HCT116 (cell line): ENCODE results near the gene KIRREL3. TPM values are rescaled to one million over a fixed set of nuclear protein-coding genes. Genes with fewer than 3 reads are reported as not detected.

Source experiments
- ATAC-seq: fragments of 200-7000 bp; cut with Tn5 transposase; 2 replicates; pipeline ENCODE4 v1.9.1; 2020; ENCODE audit warnings: mild to moderate bottlenecking, moderate library complexity
- BruUV-seq: library from RNA; stranded (reverse); fragments of 400-500 nt; replicated peaks from 2 replicates; lab custom pipeline; 2021; lab: Mats Ljungman, UMichigan
- CTCF ChIA-PET: fragments of 300-600 bp; sonication (Branson Sonifier 250); formaldehyde crosslinking; loops from one replicate; lab custom pipeline; 2021; ENCODE audit warnings: antibody characterized with exemption; lab: Charles Lee
- POLR2A ChIA-PET: fragments of 300-600, 350-600 bp; sonication (Branson Sonifier 250); formaldehyde crosslinking; loops from one replicate; lab custom pipeline; 2021; ENCODE audit warnings: antibody characterized with exemption; lab: Charles Lee
- RAD21 ChIA-PET, 2 experiments: fragments of 300-600 bp; sonication (Branson Sonifier 250); formaldehyde crosslinking; loops; one replicate each; lab custom pipeline; 2023; ENCODE audit warnings: low total read pairs in 2 of 2; ENCODE audit not compliant: uncharacterized antibody in 2 of 2, unreplicated experiment in 2 of 2, low non-redundant PET in 1 of 2; lab: Charles Lee
- DNase-seq: peaks from one replicate; pipeline ENCODE4 v3.0.0-alpha.2; 2010; ENCODE audit warnings: low read depth, low spot score
- H2AFZ ChIP-seq: fragments of 200-600 bp; shearing (Covaris generic), sonication (generic); 2 replicates; pipeline ENCODE4 v1.6.1; 2017; ENCODE audit warnings: low read depth, mixed run types, mixed read lengths, antibody characterized with exemption, low read length; ENCODE audit not compliant: poor library complexity, severe bottlenecking
- H3K27ac ChIP-seq: 2 replicates; pipeline ENCODE4 v1.5.1; 2012; ENCODE audit warnings: low read depth, low read length
- H3K27me3 ChIP-seq: fragments of 200-600 bp; sonication (generic); 2 replicates; pipeline ENCODE4 v1.6.1; 2016; ENCODE audit warnings: mixed run types, low read length, mixed read lengths; ENCODE audit not compliant: insufficient read depth
- H3K36me3 ChIP-seq, 2 experiments: fragments of 200-500 bp in 1 of 2; fragments of 200-600 bp in 1 of 2; sonication (Bioruptor generic) in 1 of 2; sonication (generic) in 1 of 2; 2 replicates each; pipeline versions ENCODE4 v1.5.1 to v1.6.1; 2014 to 2016; ENCODE audit warnings: low read length in 2 of 2, inconsistent platforms in 1 of 2, mixed read lengths in 1 of 2, mixed run types in 1 of 2; ENCODE audit not compliant: insufficient read depth in 2 of 2, control insufficient read depth in 1 of 2
- H3K4me1 ChIP-seq, 2 experiments: fragments of 200-600 bp in 1 of 2; sonication (generic) in 1 of 2; 2 replicates each; pipeline versions ENCODE4 v1.5.1 to v1.6.1; 2012 to 2017; ENCODE audit warnings: low read length in 2 of 2, inconsistent platforms in 1 of 2, mild to moderate bottlenecking in 1 of 2, mixed read lengths in 1 of 2, mixed run types in 1 of 2, moderate library complexity in 1 of 2; ENCODE audit not compliant: insufficient read depth in 2 of 2, control insufficient read depth in 1 of 2
- H3K4me2 ChIP-seq: fragments of 200-600 bp; sonication (generic); 2 replicates; pipeline ENCODE4 v1.6.1; 2017; ENCODE audit warnings: mixed run types, low read length, mixed read lengths
- H3K4me3 ChIP-seq, 2 experiments: fragments of 200-600 bp in 1 of 2; sonication (generic) in 1 of 2; replicated peaks in 1 of 2; 2 replicates each; pipeline ENCODE4 v1.5.1; 2011 to 2016; ENCODE audit warnings: low read length in 2 of 2, control low read depth in 1 of 2, low read depth in 1 of 2, mild to moderate bottlenecking in 1 of 2, mixed read lengths in 1 of 2, mixed run types in 1 of 2
- H3K79me2 ChIP-seq: fragments of 200-600 bp; sonication (generic); 2 replicates; pipeline ENCODE4 v1.6.1; 2017; ENCODE audit warnings: mild to moderate bottlenecking, mixed run types, low read length, moderate library complexity, mixed read lengths; ENCODE audit not compliant: insufficient read depth
- H3K9ac ChIP-seq: fragments of 200-600 bp; sonication (generic); 2 replicates; pipeline ENCODE4 v1.6.1; 2016; ENCODE audit warnings: low read length, mixed read lengths
- H3K9me2 ChIP-seq: fragments of 200-600 bp; sonication (generic), shearing (Covaris generic); 2 replicates; pipeline ENCODE4 v1.6.1; 2017; ENCODE audit warnings: mixed run types, mild to moderate bottlenecking, moderate library complexity; ENCODE audit not compliant: insufficient read depth
- H3K9me3 ChIP-seq, 2 experiments: fragments of 200-500 bp in 1 of 2; fragments of 200-600 bp in 1 of 2; sonication (Bioruptor generic) in 1 of 2; sonication (generic) in 1 of 2; 2 replicates each; pipeline ENCODE4 v1.6.1; 2014 to 2017; ENCODE audit warnings: low read length in 2 of 2, mixed read lengths in 2 of 2, inconsistent platforms in 1 of 2, low read depth in 1 of 2, mild to moderate bottlenecking in 1 of 2, mixed run types in 1 of 2, moderate library complexity in 1 of 2; ENCODE audit not compliant: control insufficient read depth in 1 of 2, insufficient read depth in 1 of 2
- H4K20me1 ChIP-seq: fragments of 200-600 bp; sonication (generic), shearing (Covaris generic); 2 replicates; pipeline ENCODE4 v1.6.1; 2017; ENCODE audit warnings: mixed run types, mild to moderate bottlenecking, moderate library complexity; ENCODE audit not compliant: insufficient read depth
- EZH2 ChIP-seq: fragments of 200-600 bp; sonication (generic); IDR thresholded peaks from 2 replicates; pipeline ENCODE4 v1.6.1; 2017; ENCODE audit warnings: antibody characterized with exemption, mixed run types
- FOSL1 ChIP-seq: IDR thresholded peaks from 2 replicates; pipeline ENCODE4 v1.6.1; 2012; ENCODE audit warnings: low read depth
- RAD21 ChIP-seq: IDR thresholded peaks from 2 replicates; pipeline ENCODE4 v1.6.1; 2012; ENCODE audit warnings: low read depth, mild to moderate bottlenecking
- SRF ChIP-seq: IDR thresholded peaks from 2 replicates; pipeline ENCODE4 v1.6.1; 2012; ENCODE audit warnings: low read depth
- intact Hi-C: fragments of 100-400 bp; cut with micrococcal nuclease; formaldehyde crosslinking; loops from 2 replicates; pipeline ENCODE4 v1.10.0; 2022
- total RNA-seq: library from RNA; stranded (reverse); gene quantifications from one replicate; pipeline ENCODE4 v1.2.1, GENCODE V29; 2021; ENCODE audit not compliant: unreplicated experiment
- TF ChIP-seq, protein P1 (sequence below): IDR thresholded peaks from 2 replicates; pipeline ENCODE4 v1.6.1; 2011; ENCODE audit warnings: mild to moderate bottlenecking, low read length, moderate library complexity; ENCODE audit not compliant: insufficient replicate concordance; ENCODE audit errors: extremely low read depth

The KIRREL3 gene
- total RNA-seq, 1 experiment from 2014 or later, result not detected

DNA sequence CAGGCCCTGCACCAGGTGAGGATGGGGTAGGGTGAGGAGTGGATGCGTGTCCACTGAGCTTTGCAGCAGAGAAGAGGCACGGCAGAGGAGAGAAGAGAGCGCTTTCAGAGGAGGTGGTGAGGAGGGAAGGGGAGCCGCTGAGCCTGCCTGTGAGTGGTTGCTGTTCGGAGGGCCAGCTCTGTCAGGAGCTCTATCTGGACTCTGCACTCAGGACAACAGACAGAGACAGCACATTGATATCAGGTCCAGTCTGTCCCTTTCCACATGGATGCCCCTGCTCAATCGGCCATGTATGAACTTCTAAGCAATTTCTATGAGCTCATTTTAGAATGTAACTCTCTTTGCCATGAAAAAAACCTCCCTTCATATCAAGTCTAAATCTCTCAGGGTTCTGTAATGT lies 158.6 kb downstream of the KIRREL3 start:
- Histone ChIP-seq H3K79me2 (no peaks in the 10 kb centered on the region), H3K4me3 (no peak overlapping the region), H3K4me1 (no peaks in the 10 kb centered on the region), H4K20me1 (no peaks in the 10 kb centered on the region), H3K27me3 (peaks cover 5% of the 10 kb centered on the region; the same call in 1 of the 2 replicates), H3K9me2 (no peaks in the 10 kb centered on the region), H3K9ac (no peak overlapping the region), H2AFZ (no peak overlapping the region), H3K27ac (no peak overlapping the region), H3K4me2 (no peak overlapping the region), H3K9me3 (no peaks in the 10 kb centered on the region), H3K36me3 (no peaks in the 10 kb centered on the region)
- ChIA-PET CTCF (no interaction called here), RAD21 (no interaction called here), POLR2A (no interaction called here)
- DNase-seq (no peak), ATAC-seq (no peak)
- TF ChIP-seq RAD21 (no peak), EZH2 (no peak), SRF (no peak)
- TF ChIP-seq, protein P1, sequence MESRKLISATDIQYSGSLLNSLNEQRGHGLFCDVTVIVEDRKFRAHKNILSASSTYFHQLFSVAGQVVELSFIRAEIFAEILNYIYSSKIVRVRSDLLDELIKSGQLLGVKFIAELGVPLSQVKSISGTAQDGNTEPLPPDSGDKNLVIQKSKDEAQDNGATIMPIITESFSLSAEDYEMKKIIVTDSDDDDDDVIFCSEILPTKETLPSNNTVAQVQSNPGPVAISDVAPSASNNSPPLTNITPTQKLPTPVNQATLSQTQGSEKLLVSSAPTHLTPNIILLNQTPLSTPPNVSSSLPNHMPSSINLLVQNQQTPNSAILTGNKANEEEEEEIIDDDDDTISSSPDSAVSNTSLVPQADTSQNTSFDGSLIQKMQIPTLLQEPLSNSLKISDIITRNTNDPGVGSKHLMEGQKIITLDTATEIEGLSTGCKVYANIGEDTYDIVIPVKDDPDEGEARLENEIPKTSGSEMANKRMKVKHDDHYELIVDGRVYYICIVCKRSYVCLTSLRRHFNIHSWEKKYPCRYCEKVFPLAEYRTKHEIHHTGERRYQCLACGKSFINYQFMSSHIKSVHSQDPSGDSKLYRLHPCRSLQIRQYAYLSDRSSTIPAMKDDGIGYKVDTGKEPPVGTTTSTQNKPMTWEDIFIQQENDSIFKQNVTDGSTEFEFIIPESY, result no peak
- intact Hi-C loops, result no loop called here
- no TSS peak for BruUV-seq

DNA sequence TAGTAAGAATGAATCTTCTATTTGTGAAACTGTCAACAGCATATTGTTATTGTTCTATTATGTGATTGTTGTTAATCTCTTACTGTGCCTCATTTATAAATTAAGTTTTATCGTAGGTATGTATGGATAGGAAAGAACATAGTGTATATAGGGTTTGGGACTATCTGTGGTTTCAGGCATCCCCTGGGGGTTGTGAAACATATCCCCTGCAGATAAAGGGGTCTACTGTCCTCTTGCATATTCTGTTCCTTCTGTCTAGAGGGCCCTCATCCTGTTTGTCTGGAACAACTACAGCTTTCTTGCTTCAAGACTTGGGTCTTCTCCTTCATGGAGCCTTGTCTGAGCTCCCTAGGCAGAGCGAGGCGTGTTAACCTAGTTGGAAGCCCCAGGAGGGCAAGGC lies 159.6 kb downstream of the KIRREL3 start:
- BruUV-seq, result no TSS peak
- intact Hi-C loops, result no loop called here
- Histone ChIP-seq H4K20me1 (no peaks in the 10 kb centered on the region), H2AFZ (no peak overlapping the region), H3K4me2 (no peak overlapping the region), H3K9ac (no peak overlapping the region), H3K36me3 (no peaks in the 10 kb centered on the region), H3K9me2 (no peaks in the 10 kb centered on the region), H3K27me3 (peaks cover 9% of the 10 kb centered on the region; the same call in 1 of the 2 replicates), H3K4me3 (no peak overlapping the region), H3K9me3 (no peaks in the 10 kb centered on the region), H3K27ac (no peak overlapping the region), H3K79me2 (no peaks in the 10 kb centered on the region), H3K4me1 (no peaks in the 10 kb centered on the region)
- ATAC-seq (no peak), DNase-seq (no peak)
- ChIA-PET POLR2A (no interaction called here), CTCF (no interaction called here), RAD21 (no interaction called here)
- TF ChIP-seq FOSL1, result no peak
